CD4-positive, alpha-beta T cell treated with Interleukin-6 at 100 ng/mL for 8 hours (primary cell): ENCODE results near the gene RCHY1.
"Not testable (repeated sequence)": the region's sequence is repeated elsewhere in the genome, so short reads cannot be mapped to it uniquely, and the experiment has no call there.

Experiments
- DNase-seq: peaks from one replicate; pipeline ENCODE4 v3.0.0-alpha.2; 2020; ENCODE audit warnings: mixed read lengths, low spot score

RCHY1 gene

DNA sequence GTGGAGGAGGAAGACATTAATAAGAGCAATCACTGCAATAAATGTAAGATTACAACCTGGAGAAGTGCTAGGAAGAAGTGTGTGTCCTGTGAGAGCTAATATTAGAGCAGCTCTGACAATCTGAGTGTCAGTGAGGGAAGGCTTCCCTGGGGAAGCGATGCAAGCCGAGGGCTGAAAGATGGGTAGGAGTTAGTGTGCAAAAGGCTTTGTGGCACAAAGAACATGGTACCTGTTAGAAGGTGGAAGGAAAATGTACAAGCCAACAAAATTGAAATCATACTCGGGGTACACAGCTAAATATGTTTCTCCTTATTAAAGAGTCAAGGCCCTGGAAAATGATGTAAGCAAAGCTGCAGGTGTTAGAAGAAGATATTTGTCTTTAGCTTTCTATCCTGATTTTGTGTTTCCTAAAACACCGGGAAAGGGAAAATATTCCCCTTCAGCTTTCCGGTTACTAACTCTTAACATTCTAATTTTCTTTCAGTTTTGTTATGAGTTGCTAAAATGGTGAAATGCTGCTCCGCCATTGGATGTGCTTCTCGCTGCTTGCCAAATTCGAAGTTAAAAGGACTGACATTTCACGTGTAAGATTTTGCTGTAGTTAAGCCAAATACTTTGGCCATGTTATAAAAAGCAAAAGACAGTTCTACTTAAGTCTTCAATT lies 878 bp upstream of the RCHY1 start:
- peak; percentile 10 for DNase-seq

GRCh38 chr4:75513526-75514130 lies 575 bp downstream of the RCHY1 start:
- no peak for DNase-seq

- no peak for DNase-seq
Observed at GRCh38 chr4:75512386-75513211, 1.6 kb downstream of the RCHY1 start.

GRCh38 chr4:75511841-75512240 lies 2.4 kb downstream of the RCHY1 start:
- DNase-seq = no peak

- DNase-seq = not testable (repeated sequence)
Observed at GRCh38 chr4:75509592-75509991, 4.6 kb downstream of the RCHY1 start.

- DNase-seq = no peak
Observed at GRCh38 chr4:75505630-75506029, 8.6 kb downstream of the RCHY1 start.

DNA sequence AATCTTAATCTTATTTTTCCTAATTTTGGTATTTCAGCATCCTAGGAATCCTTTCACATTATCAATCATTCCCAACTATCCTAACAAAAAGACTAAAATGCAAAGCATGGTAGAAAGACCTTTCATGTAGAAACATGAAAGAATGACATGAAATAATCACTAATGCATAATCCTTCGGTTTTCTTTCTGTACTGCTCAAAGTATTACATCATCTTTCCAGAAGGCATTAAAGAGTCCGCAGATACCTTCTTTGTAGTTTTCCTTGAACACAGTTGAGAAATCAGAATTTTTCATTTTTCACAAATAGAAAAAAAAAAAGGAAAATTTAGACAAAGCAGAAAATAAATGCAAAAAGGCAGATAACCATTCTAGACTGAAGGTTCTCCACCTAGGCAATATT lies 11.5 kb downstream of the RCHY1 start:
- no peak for DNase-seq

- no peak for DNase-seq
Observed at GRCh38 chr4:75499900-75500299, 14.3 kb downstream of the RCHY1 start.

GRCh38 chr4:75498041-75498440 lies 16.2 kb downstream of the RCHY1 start:
- no peak for DNase-seq

DNA sequence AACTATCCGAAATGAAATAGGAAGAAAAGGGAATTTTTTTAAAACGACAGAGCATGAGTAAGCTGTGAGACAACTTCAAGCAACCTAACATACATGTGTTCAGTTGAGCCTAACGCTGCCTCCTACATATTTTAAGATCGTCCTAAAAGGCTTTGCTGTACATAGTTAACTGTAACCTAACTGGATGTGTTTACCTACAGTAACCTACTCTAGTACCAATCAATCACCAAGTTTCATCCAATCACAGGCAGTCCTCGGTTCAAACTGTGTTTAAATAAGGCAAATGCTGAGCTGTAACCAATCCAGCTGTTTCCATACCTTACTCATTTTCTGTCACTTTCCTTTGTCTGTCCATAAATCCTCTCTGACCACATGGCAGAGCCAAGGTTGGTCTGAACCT lies 17.1 kb downstream of the RCHY1 start:
- DNase-seq = no peak

DNA sequence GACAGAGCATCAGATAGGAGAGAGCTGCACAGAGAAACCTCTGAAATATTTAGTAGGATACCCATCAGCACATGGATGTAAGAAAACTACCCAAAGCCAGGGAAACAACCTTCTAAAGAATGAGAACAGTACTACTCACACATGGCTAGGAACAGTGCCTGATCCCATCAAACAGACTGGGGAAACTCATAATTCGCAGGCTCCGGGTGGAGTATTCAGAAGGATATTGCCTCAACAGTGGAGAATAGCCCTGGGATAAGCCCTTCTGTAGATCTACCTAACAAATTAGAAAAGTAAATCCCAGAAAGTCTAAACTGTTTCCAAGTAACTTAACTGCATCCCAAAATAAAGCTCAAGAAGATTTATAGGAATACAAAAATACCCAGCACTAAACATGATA lies 17.8 kb downstream of the RCHY1 start:
- no peak for DNase-seq

DNA sequence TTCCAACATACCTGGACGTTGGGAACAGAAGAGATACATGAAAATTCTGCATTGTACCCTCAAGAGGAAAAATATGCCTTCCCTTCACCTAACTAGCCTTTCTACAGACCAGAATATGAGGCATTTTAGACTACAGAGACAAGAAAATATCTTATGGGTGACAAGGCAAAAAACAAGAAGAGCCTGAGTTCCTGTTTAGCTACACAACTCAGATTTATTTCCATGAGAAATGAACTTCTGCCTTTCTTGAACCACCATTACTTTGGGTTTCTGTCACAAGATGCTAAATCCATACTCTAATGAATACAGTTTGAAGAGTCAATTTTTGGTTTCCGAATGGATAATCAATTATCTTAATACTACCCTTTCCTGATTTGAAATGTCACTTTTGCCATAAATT lies 18.7 kb downstream of the RCHY1 start:
- DNase-seq = no peak

GRCh38 chr4:75494563-75494962 lies 19.6 kb downstream of the RCHY1 start:
- no peak for DNase-seq

- no peak for DNase-seq
Observed at GRCh38 chr4:75490155-75490554, 24.0 kb downstream of the RCHY1 start.

DNA sequence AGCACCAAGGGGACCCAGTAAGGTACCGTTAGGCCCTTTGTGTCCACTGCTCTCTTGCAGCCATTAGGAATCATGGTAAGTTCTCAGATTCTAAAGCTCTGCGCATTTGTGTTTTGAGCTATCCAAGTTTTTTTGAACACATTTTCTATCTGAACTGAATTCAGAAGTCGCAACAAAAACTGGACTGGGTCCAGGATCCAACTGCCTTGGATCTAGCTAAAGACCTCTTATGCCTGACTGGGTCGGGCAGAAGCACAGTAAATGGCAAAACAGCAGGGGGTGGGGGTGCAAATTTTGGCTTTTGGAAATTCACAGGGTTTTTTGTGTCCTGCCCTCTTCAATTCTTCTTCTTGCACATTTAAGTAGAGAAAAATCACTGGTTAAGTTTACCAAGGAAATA lies 30.0 kb downstream of the RCHY1 start:
- no peak for DNase-seq

DNA sequence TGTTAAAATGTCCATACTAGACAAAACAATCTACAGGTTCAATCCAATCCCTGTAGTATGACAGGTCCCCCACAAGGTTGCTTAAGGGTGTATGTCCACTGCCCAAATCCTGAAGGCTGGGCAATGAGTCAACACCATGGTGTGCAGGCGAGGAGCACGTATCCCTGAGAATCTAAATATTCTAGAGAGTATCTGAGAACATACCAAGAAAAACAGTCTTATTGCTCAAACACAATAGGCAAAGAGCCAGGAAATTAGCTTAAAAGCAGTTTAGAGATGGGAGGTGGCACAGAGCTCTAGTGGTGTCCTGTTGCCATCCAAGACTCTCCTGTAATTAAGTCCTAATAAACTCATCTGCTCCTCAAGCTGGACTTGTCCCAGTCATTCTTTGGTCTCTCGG lies 37.0 kb downstream of the RCHY1 start:
- DNase-seq = no peak

- DNase-seq = no peak
Observed at GRCh38 chr4:75470738-75471137, 43.5 kb downstream of the RCHY1 start.

DNA sequence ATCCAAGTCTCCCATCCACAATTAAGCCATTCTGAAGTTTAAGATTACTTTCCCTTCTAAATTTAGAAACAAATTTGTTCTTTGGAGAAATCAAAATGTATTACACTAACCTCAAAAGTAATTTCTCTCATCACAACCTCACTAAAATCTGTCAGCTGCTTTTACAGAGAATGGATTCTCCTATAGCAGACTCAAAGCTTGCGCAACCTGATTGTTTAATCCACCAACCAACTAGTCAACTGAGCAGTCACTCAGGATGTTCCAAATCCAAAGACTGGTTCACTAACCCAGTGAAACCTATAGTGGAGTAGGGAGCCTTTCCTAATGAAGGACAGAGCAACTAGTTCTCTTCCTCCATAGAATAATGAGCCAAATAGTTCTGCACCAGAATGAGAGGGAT lies 44.3 kb downstream of the RCHY1 start:
- DNase-seq = no peak

DNA sequence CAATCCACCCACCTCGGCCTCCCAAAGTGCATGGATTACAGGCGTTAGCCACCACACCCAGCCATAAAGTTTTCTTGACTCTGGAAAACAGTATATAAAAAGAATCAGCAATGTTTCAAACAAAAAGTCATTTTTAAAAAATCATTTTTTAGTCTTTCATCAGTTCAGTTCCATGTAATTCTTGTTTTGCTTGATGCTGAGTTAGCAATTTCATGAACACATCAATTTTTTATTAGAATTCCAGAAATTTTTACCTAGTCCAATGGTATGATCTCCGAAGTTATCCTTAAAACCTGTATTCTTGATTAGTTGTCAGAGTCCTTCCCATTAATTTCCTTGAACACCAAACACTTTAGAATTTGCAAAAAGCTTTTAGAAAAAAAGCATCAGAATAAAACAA lies 56.8 kb downstream of the RCHY1 start:
- DNase-seq = no peak

DNA sequence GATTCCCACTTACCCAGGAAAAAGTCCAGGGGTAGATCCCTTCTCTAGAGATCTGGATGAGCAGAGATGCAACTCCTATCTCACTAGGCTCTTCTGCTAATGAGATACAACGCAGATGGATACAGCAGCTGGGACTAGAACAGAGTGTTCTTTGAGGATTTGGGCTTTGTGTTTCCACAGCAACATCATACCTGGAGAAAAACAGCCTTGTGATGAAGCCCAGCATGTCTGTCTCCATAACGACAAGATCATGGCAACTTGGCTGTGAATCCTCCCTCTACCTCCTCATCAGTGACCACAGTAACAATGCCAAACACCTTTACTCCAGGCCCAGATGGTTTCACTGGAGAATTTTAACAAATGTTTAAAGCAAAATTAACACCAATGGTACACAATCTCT lies 80.1 kb downstream of the RCHY1 start:
- no peak for DNase-seq

DNA sequence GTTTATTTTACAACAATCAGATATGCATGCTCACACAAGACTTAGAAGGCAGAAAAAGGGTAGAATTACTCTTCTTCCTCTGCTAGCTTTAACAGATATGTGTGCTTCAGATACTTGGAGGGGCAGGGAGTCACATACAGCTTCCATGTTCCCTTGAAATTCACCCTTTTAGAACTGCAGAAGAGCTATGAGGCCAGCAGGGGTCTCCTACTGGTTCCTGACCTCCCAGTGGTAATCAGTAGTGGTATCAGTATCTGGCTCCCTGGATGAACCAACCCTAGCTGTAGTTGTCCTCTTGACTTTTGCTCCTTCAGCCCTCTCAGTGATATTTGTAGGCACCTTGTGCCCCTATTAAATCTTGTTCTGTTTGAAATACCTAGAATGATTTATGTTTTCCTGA lies 81.5 kb downstream of the RCHY1 start:
- no peak for DNase-seq

DNA sequence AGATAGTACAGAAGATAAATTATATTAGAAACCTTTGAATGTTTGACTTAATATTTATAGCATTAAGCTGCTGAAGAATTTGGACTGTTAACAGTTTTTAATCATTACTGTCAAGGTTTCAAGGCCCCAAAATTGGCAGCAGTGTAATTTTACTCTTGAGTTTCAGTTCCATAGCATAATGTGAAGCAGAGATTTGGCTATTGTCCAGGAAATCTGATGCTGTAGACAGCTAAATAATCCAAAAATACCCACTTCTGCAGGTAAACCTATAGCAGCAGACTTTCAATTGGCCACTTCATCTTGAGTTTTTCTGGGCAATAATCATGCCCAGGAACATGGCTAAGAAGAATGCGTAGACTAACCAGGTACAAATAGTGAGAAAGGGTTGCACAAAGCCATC lies 85.0 kb downstream of the RCHY1 start:
- no peak for DNase-seq
